Peyer's patch (tissue), 4 donors: ENCODE results near the gene MRTFB. TPM values are rescaled to one million over a fixed set of nuclear protein-coding genes. Genes with fewer than 3 reads are reported as not detected.
"Not testable (repeated sequence)": the region's sequence is repeated elsewhere in the genome, so short reads cannot be mapped to it uniquely, and the experiment has no call there.

ENCODE experiments used
- DNase-seq, 3 donors: peaks; one replicate each; pipeline ENCODE4 v3.0.0-alpha.2; 2017 to 2019
- H3K27ac ChIP-seq, 4 donors: fragments of 200-600 bp; sonication (generic); one replicate each; pipeline ENCODE4 v1.5.1; 2016 to 2019
- H3K27me3 ChIP-seq, 2 donors: fragments of 200-600 bp; sonication (generic); one replicate each; pipeline ENCODE4 v1.5.1; 2019
- H3K36me3 ChIP-seq, 3 donors: fragments of 200-600 bp; sonication (generic); one replicate each; pipeline ENCODE4 v1.5.1; 2016 to 2019
- H3K4me1 ChIP-seq, 4 donors: fragments of 200-600 bp; sonication (generic); one replicate each; pipeline ENCODE4 v1.5.1; 2016 to 2019
- H3K4me3 ChIP-seq, 4 donors: fragments of 200-600 bp; sonication (generic); 1 replicate in 3 of 4; 2 replicates in 1 of 4; pipeline ENCODE4 v1.5.1; 2016 to 2019; ENCODE audit warnings: mild to moderate bottlenecking in 1 of 4
- H3K9me3 ChIP-seq, 4 donors: fragments of 200-600 bp; sonication (generic); one replicate each; pipeline ENCODE4 v1.5.1; 2016 to 2019; ENCODE audit warnings: mild to moderate bottlenecking in 1 of 4
- CTCF ChIP-seq, 6 experiments: fragments of 450-650 bp in 4 of 6; fragments of 200-600 bp in 2 of 6; sonication (generic) in 1 of 6; IDR thresholded peaks; one replicate each; pipeline ENCODE4 v1.5.1; 2017 to 2019; ENCODE audit warnings: antibody characterized with exemption in 6 of 6, mild to moderate bottlenecking in 3 of 6, moderate library complexity in 1 of 6
- POLR2A ChIP-seq, 2 donors: fragments of 450-650 bp; IDR thresholded peaks; one replicate each; pipeline ENCODE4 v1.5.1; 2017; ENCODE audit warnings: antibody characterized with exemption in 2 of 2, mild to moderate bottlenecking in 2 of 2, moderate library complexity in 2 of 2
- total RNA-seq, 4 donors: library from RNA; depleted of rRNA; stranded (reverse); fragments of >200 nt; gene quantifications; one replicate each; pipeline ENCODE4 v1.1.0, GENCODE V29; 2016

Gene MRTFB
- total RNA-seq, 4 donors from 2014 or later: 42.2 to 136 (median 68.7) TPM

- Histone ChIP-seq H3K4me1 (no peaks in the 10 kb centered on the region), H3K4me3 (no peak overlapping the region), H3K36me3 (no peaks in the 10 kb centered on the region), H3K27ac (no peak overlapping the region), H3K9me3 (no peaks in the 10 kb centered on the region), H3K27me3 (no peaks in the 10 kb centered on the region)
- no peak for DNase-seq
- TF ChIP-seq POLR2A (IDR thresholded peaks at IDR 0.05): no peak
- no peak for TF ChIP-seq CTCF (IDR thresholded peaks at IDR 0.05)
Measured at GRCh38 chr16:14179116-14179515, 108.0 kb downstream of the MRTFB start.

DNA sequence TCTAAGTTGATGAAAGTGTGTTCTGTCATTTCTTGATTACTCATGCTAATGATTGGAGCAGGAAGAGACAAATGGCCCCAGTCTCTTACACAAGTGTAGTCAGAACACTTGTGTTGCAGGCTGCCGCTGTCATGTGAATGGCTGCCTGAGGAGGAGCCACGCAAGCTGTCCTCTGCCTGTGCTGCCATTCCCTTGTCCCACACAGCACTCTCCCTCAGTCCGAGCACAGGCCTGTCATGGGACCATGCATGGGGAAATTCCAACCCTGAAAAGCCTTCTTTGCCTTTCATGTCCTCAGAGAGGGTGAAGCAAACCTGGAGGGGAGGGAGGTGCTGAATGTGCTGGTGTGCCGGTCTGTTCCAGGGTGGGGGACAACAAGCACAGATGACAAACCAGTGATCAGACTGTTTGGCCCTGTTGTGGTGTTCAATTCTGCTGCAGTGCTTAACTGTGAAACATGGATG, 109.4 kb downstream of the MRTFB start:
- Histone ChIP-seq H3K27me3 (no peaks in the 10 kb centered on the region), H3K4me1 (no peaks in the 10 kb centered on the region), H3K9me3 (no peaks in the 10 kb centered on the region), H3K36me3 (no peaks in the 10 kb centered on the region), H3K4me3 (no peak overlapping the region), H3K27ac (no peak overlapping the region)
- TF ChIP-seq CTCF (IDR thresholded peaks at IDR 0.05) (no peak), POLR2A (IDR thresholded peaks at IDR 0.05) (no peak)
- no peak for DNase-seq

- no peaks in the 10 kb centered on the region for H3K27me3 ChIP-seq
- TF ChIP-seq CTCF (IDR thresholded peaks at IDR 0.05): no peak
- TF ChIP-seq POLR2A (IDR thresholded peaks at IDR 0.05): no peak
- no peaks in the 10 kb centered on the region for H3K9me3 ChIP-seq
- no peaks in the 10 kb centered on the region for H3K4me1 ChIP-seq
- no peak for DNase-seq
- H3K27ac ChIP-seq: no peak overlapping the region
- no peaks in the 10 kb centered on the region for H3K36me3 ChIP-seq
- no peak overlapping the region for H3K4me3 ChIP-seq
Measured at GRCh38 chr16:14181371-14182050, 110.4 kb downstream of the MRTFB start.

- Histone ChIP-seq H3K4me1 (no peaks in the 10 kb centered on the region), H3K27me3 (no peaks in the 10 kb centered on the region), H3K36me3 (no peaks in the 10 kb centered on the region), H3K9me3 (no peaks in the 10 kb centered on the region), H3K4me3 (no peak overlapping the region), H3K27ac (no peak overlapping the region)
- no peak for DNase-seq
- no peak for TF ChIP-seq CTCF (IDR thresholded peaks at IDR 0.05)
- TF ChIP-seq POLR2A (IDR thresholded peaks at IDR 0.05): no peak
Measured at GRCh38 chr16:14182999-14183398, 111.9 kb downstream of the MRTFB start.

- not testable (repeated sequence) for H3K27ac ChIP-seq, H3K4me1 ChIP-seq, H3K9me3 ChIP-seq, H3K36me3 ChIP-seq, DNase-seq, H3K27me3 ChIP-seq, H3K4me3 ChIP-seq
Measured at GRCh38 chr16:14183962-14184361, 112.8 kb downstream of the MRTFB start.

DNA sequence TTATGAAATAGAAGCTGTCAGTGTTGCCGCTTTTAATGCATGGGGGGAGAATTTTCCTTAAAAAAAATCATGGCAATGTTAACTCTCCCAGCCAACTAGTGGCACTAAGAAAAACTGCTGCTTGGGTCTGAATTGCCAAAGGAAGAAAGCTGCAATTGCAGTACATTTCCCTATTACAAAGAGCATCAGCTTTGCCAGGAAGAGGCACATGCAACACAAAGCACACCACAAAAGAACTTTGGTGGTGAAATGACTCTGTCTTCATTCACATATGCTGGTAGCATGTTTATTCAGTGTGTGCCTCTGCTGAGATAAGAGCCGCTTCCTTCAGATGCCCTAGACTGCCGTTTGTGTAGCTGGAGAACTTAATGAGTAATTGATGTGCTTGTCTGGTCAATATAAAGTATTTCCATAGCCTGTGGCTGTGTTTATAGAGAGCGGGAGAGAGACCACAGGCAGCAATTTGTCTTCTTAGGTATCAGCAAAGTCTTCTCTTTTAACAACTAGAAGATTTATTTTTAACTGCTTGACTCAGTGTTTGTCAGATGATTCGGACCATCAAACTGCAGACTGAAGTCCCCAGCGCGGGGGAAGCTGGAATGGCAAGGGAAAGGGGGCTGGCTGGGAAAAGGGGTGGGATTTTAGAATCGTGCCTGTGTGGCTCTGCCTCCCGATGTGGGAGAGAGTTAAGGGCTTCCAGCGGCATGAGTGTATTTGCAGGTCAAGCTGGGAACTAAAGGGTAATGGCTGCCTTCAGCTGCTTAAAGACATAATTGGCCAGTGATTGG, 115.1 kb downstream of the MRTFB start:
- peak overlapping the region in 3 of 4 donors; percentile 4 to 28 (median 26) for H3K4me3 ChIP-seq
- no peaks in the 10 kb centered on the region for H3K4me1 ChIP-seq
- DNase-seq: no peak
- no peaks in the 10 kb centered on the region for H3K36me3 ChIP-seq
- TF ChIP-seq CTCF (IDR thresholded peaks at IDR 0.05) (peak in 5 of 6 experiments; percentile 18 to 41 (median 40)), POLR2A (IDR thresholded peaks at IDR 0.05) (no peak)
- H3K27me3 ChIP-seq: no peaks in the 10 kb centered on the region
- H3K9me3 ChIP-seq: no peaks in the 10 kb centered on the region
- H3K27ac ChIP-seq: peak overlapping the region; percentile 4 to 73 (median 57)
